NT2/D1 (cell line): ENCODE results near the gene PIM3.

ENCODE experiments used
- SUZ12 ChIP-seq: IDR thresholded peaks from 2 replicates; pipeline ENCODE4 v1.6.1; 2011; ENCODE audit not compliant: insufficient read length, insufficient read depth; ENCODE audit errors: extremely low read depth
- YY1 ChIP-seq: IDR thresholded peaks from 2 replicates; pipeline ENCODE4 v1.6.1; 2011; ENCODE audit not compliant: insufficient read length, insufficient read depth
- ZNF274 ChIP-seq: IDR thresholded peaks from 2 replicates; pipeline ENCODE4 v1.6.1; 2011; ENCODE audit warnings: mild to moderate bottlenecking, low read depth, low read length

GRCh38 chr22:49928555-49929210 lies 31.9 kb upstream of the PIM3 start:
- no peak for TF ChIP-seq SUZ12
- TF ChIP-seq ZNF274, result no peak
- no peak for TF ChIP-seq YY1
